HepG2 (cell line): Measurements from ENCODE around the gene GAD1. TPM values are rescaled to one million over a fixed set of nuclear protein-coding genes. Genes with fewer than 3 reads are reported as not detected.
A peak's percentile ranks its signal among the peaks of the same experiment; 100 is the strongest.

ENCODE experiments used
- ATF2 ChIP-seq: sonication (generic); formaldehyde crosslinking; IDR thresholded peaks from 2 replicates; pipeline ENCODE4 v1.4.0; 2020; ENCODE audit warnings: missing genetic modification reagents
- ATF7-NPFF ChIP-seq: sonication (generic); formaldehyde crosslinking; IDR thresholded peaks from 2 replicates; pipeline ENCODE4 v1.8.1; 2023; ENCODE audit warnings: mild to moderate bottlenecking, low read depth, missing genetic modification reagents, moderate library complexity
- CENPX ChIP-seq: sonication (generic); formaldehyde crosslinking; IDR thresholded peaks from 2 replicates; pipeline ENCODE4 v1.9.0; 2021; ENCODE audit warnings: mild to moderate bottlenecking, missing genetic modification reagents, moderate library complexity
- HNRNPK ChIP-seq: fragments of 200-400 bp; formaldehyde crosslinking; IDR thresholded peaks from 2 replicates; pipeline ENCODE4 v1.6.1; 2018; ENCODE audit warnings: low read length, low read depth, moderate library complexity, mild to moderate bottlenecking; ENCODE audit not compliant: poor library complexity, severe bottlenecking
- MYPOP ChIP-seq: sonication (generic); formaldehyde crosslinking; IDR thresholded peaks from 2 replicates; pipeline ENCODE4 v1.8.1; 2023; ENCODE audit warnings: mild to moderate bottlenecking, moderate library complexity, missing genetic modification reagents
- NFYB ChIP-seq: sonication (generic); formaldehyde crosslinking; IDR thresholded peaks from 2 replicates; pipeline ENCODE4 v1.4.0; 2020; ENCODE audit warnings: missing genetic modification reagents
- PCBP1 ChIP-seq: fragments of 200-400 bp; formaldehyde crosslinking; IDR thresholded peaks from 2 replicates; pipeline ENCODE4 v1.6.1; 2017; ENCODE audit warnings: mild to moderate bottlenecking, low read depth, low read length, borderline replicate concordance
- RCOR2 ChIP-seq: IDR thresholded peaks from 2 replicates; pipeline ENCODE4 v1.6.1; 2016; ENCODE audit warnings: missing biosample characterization, missing genetic modification reagents
- RELA ChIP-seq: sonication (generic); formaldehyde crosslinking; IDR thresholded peaks from 2 replicates; pipeline ENCODE4 v1.4.0; 2020; ENCODE audit warnings: missing genetic modification reagents
- SALL2 ChIP-seq: sonication (generic); formaldehyde crosslinking; IDR thresholded peaks from 2 replicates; pipeline ENCODE4 v1.8.1; 2023; ENCODE audit warnings: mild to moderate bottlenecking, missing genetic modification reagents, inconsistent platforms
- SP1 ChIP-seq, 2 experiments: fragments of 450-650 bp in 1 of 2; sonication (generic) in 1 of 2; formaldehyde crosslinking in 1 of 2; IDR thresholded peaks; 2 replicates each; pipeline versions ENCODE4 v1.4.0 to v1.6.1; 2016 to 2020; ENCODE audit warnings: missing genetic modification reagents in 1 of 2
- ZNF556 ChIP-seq: sonication (generic); formaldehyde crosslinking; IDR thresholded peaks from 2 replicates; pipeline ENCODE4 v1.4.0; 2020; ENCODE audit warnings: mild to moderate bottlenecking, missing genetic modification reagents, borderline replicate concordance
- ZNF607 ChIP-seq: sonication (generic); formaldehyde crosslinking; IDR thresholded peaks from 2 replicates; pipeline ENCODE4 v1.5.1; 2020; ENCODE audit warnings: missing genetic modification reagents, mild to moderate bottlenecking, borderline replicate concordance
- ZNF629 ChIP-seq: sonication (generic); formaldehyde crosslinking; conservative IDR thresholded peaks from 2 replicates; pipeline ENCODE4 v1.5.0; 2020; ENCODE audit warnings: missing genetic modification reagents
- polyA plus RNA-seq, 8 experiments: library from polyadenylated mRNA; depleted of rRNA in 3 of 8; stranded (reverse) in 7 of 8; unstranded in 1 of 8; fragments of >200 nt; fragmentation: Illumina TruSeq in 4 of 8; extraction: Trizol in 4 of 8; gene quantifications; 2 replicates each; pipeline versions ENCODE4 v1.2.1 to v1.2.3, GENCODE V29; 2011 to 2016; ENCODE audit warnings: low read depth in 4 of 8, missing spikeins in 1 of 8, mixed read lengths in 1 of 8; ENCODE audit not compliant: insufficient read depth in 1 of 8
- total RNA-seq, 5 experiments: library from RNA; depleted of rRNA; stranded (reverse); fragments of >200 nt; fragmentation: Illumina TruSeq; extraction: Trizol; gene quantifications; 2 replicates each; pipeline ENCODE4 v1.2.3, GENCODE V29; 2016; ENCODE audit warnings: low read depth in 1 of 5

GAD1 gene
- total and polyA plus RNA-seq, 2 of the 13 experiments (the other 11 are each of a cell fraction or from before 2014, with no cell fraction given), result 0.09 to 0.13 TPM

GRCh38 chr2:170770606-170771420, 45.9 kb upstream of the GAD1 start (continued):
- TF ChIP-seq MYPOP (CRISPR knock-in tag), result no peak; the same call in 1 of the 2 replicates
- peak; percentile 41 for TF ChIP-seq ZNF629 (CRISPR knock-in tag)
- TF ChIP-seq CENPX (CRISPR knock-in tag), result no peak
- TF ChIP-seq HNRNPK, result peak; percentile 59
- TF ChIP-seq ZNF607 (CRISPR knock-in tag), result peak; percentile 78; the same call in 1 of the 2 replicates
- TF ChIP-seq NFYB (CRISPR knock-in tag), result no peak; the same call in 1 of the 2 replicates
- peak; percentile 61; the same call in 1 of the 2 replicates for TF ChIP-seq ATF7-NPFF (CRISPR knock-in tag)
- no peak for TF ChIP-seq ATF2 (CRISPR knock-in tag)
- TF ChIP-seq ZNF556 (CRISPR knock-in tag), result peak; percentile 58; the same call in 1 of the 2 replicates
- 0 out of 2 replicates have a peak, but pooled peaks have one; percentile 30 for TF ChIP-seq PCBP1
- no peak for TF ChIP-seq RCOR2
- 0 out of 2 replicates have a peak, but pooled peaks have one; percentile 29 for TF ChIP-seq RELA
- TF ChIP-seq SALL2 (CRISPR knock-in tag), result peak; percentile 65; the same call in 1 of the 2 replicates
- no peak for TF ChIP-seq SP1 (IDR thresholded peaks at IDR 0.05)
- peak; percentile 65; the same call in 1 of the 2 replicates for TF ChIP-seq SP1 (CRISPR knock-in tag; IDR thresholded peaks at IDR 0.05)
- TF ChIP-seq, all 625 proteins: peak for 193
